Stimulated activated memory B cell treated with anti-CD40 and anti-IgM and Interleukin-4, amounts not matched to agents 10 μg/mL and 1 μg/mL and 100 μg/mL, for 72 hours (primary cell): ENCODE data around the gene HPCAL1.

Source experiments
- ATAC-seq: fragments of 150-1000 bp; cut with Tn5 transposase; 2 replicates; pipeline ENCODE4 v1.10.0; 2021
- H3K27ac Mint-ChIP-seq: one replicate; pipeline ENCODE4 v1.8.0; 2022; ENCODE audit warnings: mild to moderate bottlenecking, mixed read lengths
- H3K27me3 Mint-ChIP-seq: one replicate; pipeline ENCODE4 v1.8.0; 2022; ENCODE audit warnings: mixed read lengths
- H3K36me3 Mint-ChIP-seq: one replicate; pipeline ENCODE4 v1.8.0; 2022; ENCODE audit warnings: mixed read lengths
- H3K4me1 Mint-ChIP-seq: one replicate; pipeline ENCODE4 v1.8.0; 2022; ENCODE audit warnings: mixed read lengths
- H3K4me3 Mint-ChIP-seq: one replicate; pipeline ENCODE4 v1.8.0; 2022; ENCODE audit warnings: mild to moderate bottlenecking, moderate library complexity, mixed read lengths
- H3K9me3 Mint-ChIP-seq: one replicate; pipeline ENCODE4 v1.8.0; 2022; ENCODE audit warnings: mixed read lengths

Gene HPCAL1

GRCh38 chr2:10277293-10278028 is 25.2 kb upstream of the HPCAL1 start:
- no peak for ATAC-seq
- Mint-ChIP-seq H3K4me1 (peaks cover 16% of the 10 kb centered on the region), H3K36me3 (no peaks in the 10 kb centered on the region), H3K27me3 (peaks cover 31% of the 10 kb centered on the region), H3K27ac (no peak overlapping the region), H3K4me3 (no peak overlapping the region), H3K9me3 (no peaks in the 10 kb centered on the region)

GRCh38 chr2:10278029-10278762 is 24.5 kb upstream of the HPCAL1 start:
- Mint-ChIP-seq H3K27ac (no peak overlapping the region), H3K27me3 (peaks cover 31% of the 10 kb centered on the region)
- ATAC-seq: no peak

GRCh38 chr2:10278763-10279471 is 23.8 kb upstream of the HPCAL1 start:
- H3K9me3 Mint-ChIP-seq: no peaks in the 10 kb centered on the region
- H3K36me3 Mint-ChIP-seq: no peaks in the 10 kb centered on the region
- peaks cover 16% of the 10 kb centered on the region for H3K4me1 Mint-ChIP-seq
- peaks cover 31% of the 10 kb centered on the region for H3K27me3 Mint-ChIP-seq
- H3K4me3 Mint-ChIP-seq: no peak overlapping the region
- no peak for ATAC-seq
- no peak overlapping the region for H3K27ac Mint-ChIP-seq

More at GRCh38 chr2:10278029-10278762, 24.5 kb upstream of the HPCAL1 start:
- Mint-ChIP-seq H3K4me3 (no peak overlapping the region), H3K4me1 (peaks cover 16% of the 10 kb centered on the region), H3K36me3 (no peaks in the 10 kb centered on the region), H3K9me3 (no peaks in the 10 kb centered on the region)

GRCh38 chr2:10279472-10279870 is 23.2 kb upstream of the HPCAL1 start:
- no peak overlapping the region for H3K27ac Mint-ChIP-seq
- H3K36me3 Mint-ChIP-seq: no peaks in the 10 kb centered on the region
- no peaks in the 10 kb centered on the region for H3K9me3 Mint-ChIP-seq
- ATAC-seq: no peak
- H3K4me3 Mint-ChIP-seq: no peak overlapping the region
- peaks cover 16% of the 10 kb centered on the region for H3K4me1 Mint-ChIP-seq
- peaks cover 31% of the 10 kb centered on the region for H3K27me3 Mint-ChIP-seq

- no peak for ATAC-seq
- Mint-ChIP-seq H3K27me3 (peaks cover 31% of the 10 kb centered on the region), H3K36me3 (no peaks in the 10 kb centered on the region), H3K4me3 (no peak overlapping the region), H3K4me1 (peaks cover 19% of the 10 kb centered on the region), H3K9me3 (no peaks in the 10 kb centered on the region), H3K27ac (no peak overlapping the region)
Measured at GRCh38 chr2:10279946-10280463, 22.7 kb upstream of the HPCAL1 start.

GRCh38 chr2:10281891-10282290 is 20.8 kb upstream of the HPCAL1 start:
- H3K27me3 Mint-ChIP-seq: peaks cover 25% of the 10 kb centered on the region
- no peak for ATAC-seq

GRCh38 chr2:10282611-10283105 is 20.0 kb upstream of the HPCAL1 start:
- peaks cover 25% of the 10 kb centered on the region for H3K4me1 Mint-ChIP-seq
- H3K27me3 Mint-ChIP-seq: peaks cover 17% of the 10 kb centered on the region
- H3K36me3 Mint-ChIP-seq: no peaks in the 10 kb centered on the region
- no peak for ATAC-seq
- H3K4me3 Mint-ChIP-seq: no peak overlapping the region
- H3K9me3 Mint-ChIP-seq: no peaks in the 10 kb centered on the region
- no peak overlapping the region for H3K27ac Mint-ChIP-seq

More at GRCh38 chr2:10281891-10282290, 20.8 kb upstream of the HPCAL1 start:
- Mint-ChIP-seq H3K36me3 (no peaks in the 10 kb centered on the region), H3K9me3 (no peaks in the 10 kb centered on the region), H3K4me3 (no peak overlapping the region), H3K27ac (no peak overlapping the region), H3K4me1 (peaks cover 28% of the 10 kb centered on the region)

GRCh38 chr2:10283106-10284062 is 19.3 kb upstream of the HPCAL1 start:
- Mint-ChIP-seq H3K4me1 (peaks cover 18% of the 10 kb centered on the region), H3K4me3 (no peak overlapping the region), H3K36me3 (no peaks in the 10 kb centered on the region), H3K9me3 (no peaks in the 10 kb centered on the region), H3K27ac (no peak overlapping the region), H3K27me3 (peaks cover 10% of the 10 kb centered on the region)
- ATAC-seq: no peak

- H3K4me3 Mint-ChIP-seq: no peak overlapping the region
- H3K27ac Mint-ChIP-seq: no peak overlapping the region
- H3K27me3 Mint-ChIP-seq: peaks cover under 1% of the 10 kb centered on the region
- no peak for ATAC-seq
- peaks cover 12% of the 10 kb centered on the region for H3K4me1 Mint-ChIP-seq
- no peaks in the 10 kb centered on the region for H3K36me3 Mint-ChIP-seq
- no peaks in the 10 kb centered on the region for H3K9me3 Mint-ChIP-seq
Measured at GRCh38 chr2:10284108-10284870, 18.4 kb upstream of the HPCAL1 start.

GRCh38 chr2:10285191-10285555 is 17.5 kb upstream of the HPCAL1 start:
- Mint-ChIP-seq H3K9me3 (no peaks in the 10 kb centered on the region), H3K36me3 (no peaks in the 10 kb centered on the region), H3K4me3 (no peak overlapping the region), H3K27me3 (no peaks in the 10 kb centered on the region), H3K27ac (peak overlapping the region; percentile 65), H3K4me1 (peaks cover 12% of the 10 kb centered on the region)
- ATAC-seq: no peak

- no peaks in the 10 kb centered on the region for H3K36me3 Mint-ChIP-seq
- peak overlapping the region; percentile 65 for H3K27ac Mint-ChIP-seq
- H3K4me1 Mint-ChIP-seq: peaks cover 12% of the 10 kb centered on the region
- no peak overlapping the region for H3K4me3 Mint-ChIP-seq
- peak; percentile 36 for ATAC-seq
- H3K9me3 Mint-ChIP-seq: no peaks in the 10 kb centered on the region
- H3K27me3 Mint-ChIP-seq: no peaks in the 10 kb centered on the region
Measured at GRCh38 chr2:10285556-10286198, 17.0 kb upstream of the HPCAL1 start.

GRCh38 chr2:10286216-10287037 is 16.3 kb upstream of the HPCAL1 start:
- no peak for ATAC-seq
- H3K36me3 Mint-ChIP-seq: no peaks in the 10 kb centered on the region
- no peaks in the 10 kb centered on the region for H3K27me3 Mint-ChIP-seq
- no peak overlapping the region for H3K27ac Mint-ChIP-seq
- no peak overlapping the region for H3K4me3 Mint-ChIP-seq
- H3K9me3 Mint-ChIP-seq: no peaks in the 10 kb centered on the region
- peaks cover 12% of the 10 kb centered on the region for H3K4me1 Mint-ChIP-seq

- H3K9me3 Mint-ChIP-seq: no peaks in the 10 kb centered on the region
- H3K4me3 Mint-ChIP-seq: no peak overlapping the region
- H3K36me3 Mint-ChIP-seq: no peaks in the 10 kb centered on the region
- peaks cover 12% of the 10 kb centered on the region for H3K4me1 Mint-ChIP-seq
- no peaks in the 10 kb centered on the region for H3K27me3 Mint-ChIP-seq
- no peak for ATAC-seq
- no peak overlapping the region for H3K27ac Mint-ChIP-seq
Measured at GRCh38 chr2:10287761-10288160, 14.9 kb upstream of the HPCAL1 start.
